LNCAP (cell line): ENCODE results near the gene SH3BP2.

Experiments used
- TF ChIP-seq, protein P1 (sequence below): fragments of 450-650 bp; IDR thresholded peaks from 2 replicates; pipeline ENCODE4 v1.5.1; 2017; ENCODE audit warnings: mild to moderate bottlenecking

Gene SH3BP2

DNA sequence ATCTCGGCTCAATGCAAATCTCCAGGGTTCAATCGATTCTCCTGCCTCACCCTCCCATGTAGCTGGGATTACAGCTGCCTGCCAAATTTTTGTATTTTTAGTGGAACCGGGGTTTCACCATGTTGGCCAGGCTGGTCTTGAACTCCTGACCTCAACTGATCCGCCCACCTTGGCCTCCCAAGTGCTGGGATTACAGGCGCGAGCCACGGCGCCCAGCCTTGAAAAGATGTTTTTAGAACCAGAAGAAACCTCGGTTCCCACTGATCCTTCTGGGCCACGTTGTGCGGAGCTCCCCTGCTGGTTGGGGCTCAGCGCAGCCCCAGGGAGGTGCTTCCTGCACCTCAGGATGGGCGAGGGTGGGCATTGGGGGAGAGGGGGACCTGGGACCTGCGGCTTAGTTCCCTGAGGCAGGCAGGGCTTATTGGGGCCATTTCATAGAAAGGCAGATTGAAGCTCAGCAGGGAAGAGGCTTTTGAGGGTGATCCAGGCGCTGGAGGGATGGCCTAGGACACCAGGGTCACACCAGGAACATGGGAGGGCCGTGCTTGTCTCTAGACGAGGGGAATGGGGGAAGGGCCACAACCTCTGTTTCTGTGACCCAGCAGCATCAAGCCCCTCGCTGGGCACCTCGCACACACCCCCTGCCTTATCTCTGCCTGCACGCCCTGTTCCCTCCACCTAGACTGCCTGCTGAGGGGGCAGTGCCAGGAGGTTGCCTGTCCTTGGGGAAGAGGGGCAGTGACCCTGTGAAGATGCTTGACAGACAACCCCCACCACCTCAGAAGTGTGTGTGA lies 44.4 kb downstream of the SH3BP2 start:
- TF ChIP-seq, protein P1, sequence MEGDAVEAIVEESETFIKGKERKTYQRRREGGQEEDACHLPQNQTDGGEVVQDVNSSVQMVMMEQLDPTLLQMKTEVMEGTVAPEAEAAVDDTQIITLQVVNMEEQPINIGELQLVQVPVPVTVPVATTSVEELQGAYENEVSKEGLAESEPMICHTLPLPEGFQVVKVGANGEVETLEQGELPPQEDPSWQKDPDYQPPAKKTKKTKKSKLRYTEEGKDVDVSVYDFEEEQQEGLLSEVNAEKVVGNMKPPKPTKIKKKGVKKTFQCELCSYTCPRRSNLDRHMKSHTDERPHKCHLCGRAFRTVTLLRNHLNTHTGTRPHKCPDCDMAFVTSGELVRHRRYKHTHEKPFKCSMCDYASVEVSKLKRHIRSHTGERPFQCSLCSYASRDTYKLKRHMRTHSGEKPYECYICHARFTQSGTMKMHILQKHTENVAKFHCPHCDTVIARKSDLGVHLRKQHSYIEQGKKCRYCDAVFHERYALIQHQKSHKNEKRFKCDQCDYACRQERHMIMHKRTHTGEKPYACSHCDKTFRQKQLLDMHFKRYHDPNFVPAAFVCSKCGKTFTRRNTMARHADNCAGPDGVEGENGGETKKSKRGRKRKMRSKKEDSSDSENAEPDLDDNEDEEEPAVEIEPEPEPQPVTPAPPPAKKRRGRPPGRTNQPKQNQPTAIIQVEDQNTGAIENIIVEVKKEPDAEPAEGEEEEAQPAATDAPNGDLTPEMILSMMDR: no peak

DNA sequence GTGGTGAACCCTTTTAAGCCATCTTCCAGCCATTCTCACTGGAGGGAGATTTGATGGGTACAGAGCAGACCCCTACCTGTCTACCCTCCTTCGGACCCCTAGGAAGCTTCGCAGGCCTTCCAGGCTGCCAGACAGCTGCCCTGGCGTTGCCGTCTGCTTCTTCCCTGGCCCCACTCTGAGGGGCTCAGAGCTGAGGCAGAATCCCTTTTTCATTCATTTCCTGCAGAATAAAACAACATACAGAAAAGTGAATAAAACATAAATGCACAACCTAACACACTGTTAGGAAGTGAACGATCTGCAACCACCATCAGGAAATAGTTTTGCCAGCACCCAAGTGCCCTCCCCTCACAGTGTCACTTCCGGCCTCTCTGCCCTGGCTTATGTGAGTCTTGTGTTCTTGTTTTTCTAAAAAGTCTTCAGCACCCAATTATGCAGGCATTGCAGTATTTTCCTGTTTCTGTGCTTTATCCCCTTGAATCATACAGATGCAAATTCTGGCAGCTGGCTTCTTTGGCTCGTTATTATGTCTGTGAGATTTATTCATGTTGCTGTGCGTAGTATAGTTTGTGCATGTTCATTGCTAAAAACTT lies 45.1 kb downstream of the SH3BP2 start:
- TF ChIP-seq, protein P1: no peak

DNA sequence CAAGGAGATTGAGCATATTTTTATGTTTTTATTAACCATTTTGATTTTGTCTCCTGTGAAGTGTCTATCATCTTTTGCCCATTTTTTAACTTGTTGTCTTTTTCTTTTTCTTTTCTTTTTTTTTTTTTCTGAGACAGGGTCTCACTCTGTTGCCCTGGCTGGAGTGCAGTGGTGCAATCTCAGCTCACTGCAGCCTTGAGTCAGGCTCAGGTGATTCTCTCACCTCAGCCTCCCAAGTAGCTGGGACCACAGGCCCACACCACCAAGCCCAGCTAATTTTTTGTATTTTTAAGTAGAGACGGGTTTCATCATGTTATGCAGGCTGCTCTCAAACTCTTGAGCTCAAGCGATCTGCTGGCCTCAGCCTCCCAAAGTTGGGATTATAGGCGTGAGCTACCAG lies 46.2 kb downstream of the SH3BP2 start:
- TF ChIP-seq, protein P1: no peak

DNA sequence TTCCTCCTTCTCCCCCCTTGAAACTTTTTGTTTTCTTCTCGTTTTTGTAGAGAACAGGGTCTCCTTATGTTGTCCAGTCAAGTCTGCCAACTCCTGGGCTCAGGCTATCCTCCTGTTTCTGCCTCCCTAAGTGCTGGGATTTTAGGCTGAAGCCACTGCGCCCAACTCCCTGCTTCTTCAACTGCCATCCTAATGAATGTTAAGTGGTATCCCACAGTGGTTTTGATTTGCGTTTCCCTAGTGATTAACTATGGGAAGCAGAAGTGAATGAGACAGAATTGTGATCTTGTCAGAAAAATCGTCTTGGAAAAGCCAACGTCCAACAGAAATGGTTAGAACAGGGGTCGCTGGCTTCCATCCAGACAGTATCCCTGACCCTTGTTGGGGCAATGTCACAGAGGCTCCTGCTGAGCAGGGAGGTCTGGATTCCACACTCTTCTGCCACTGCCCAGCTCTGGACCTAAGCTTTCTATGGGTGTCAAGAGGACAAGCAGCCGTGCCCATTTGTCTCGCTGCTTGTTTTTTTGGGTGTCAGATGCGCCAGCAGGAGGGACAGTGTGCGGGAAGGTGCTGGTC lies 49.9 kb downstream of the SH3BP2 start:
- TF ChIP-seq, protein P1: no peak

DNA sequence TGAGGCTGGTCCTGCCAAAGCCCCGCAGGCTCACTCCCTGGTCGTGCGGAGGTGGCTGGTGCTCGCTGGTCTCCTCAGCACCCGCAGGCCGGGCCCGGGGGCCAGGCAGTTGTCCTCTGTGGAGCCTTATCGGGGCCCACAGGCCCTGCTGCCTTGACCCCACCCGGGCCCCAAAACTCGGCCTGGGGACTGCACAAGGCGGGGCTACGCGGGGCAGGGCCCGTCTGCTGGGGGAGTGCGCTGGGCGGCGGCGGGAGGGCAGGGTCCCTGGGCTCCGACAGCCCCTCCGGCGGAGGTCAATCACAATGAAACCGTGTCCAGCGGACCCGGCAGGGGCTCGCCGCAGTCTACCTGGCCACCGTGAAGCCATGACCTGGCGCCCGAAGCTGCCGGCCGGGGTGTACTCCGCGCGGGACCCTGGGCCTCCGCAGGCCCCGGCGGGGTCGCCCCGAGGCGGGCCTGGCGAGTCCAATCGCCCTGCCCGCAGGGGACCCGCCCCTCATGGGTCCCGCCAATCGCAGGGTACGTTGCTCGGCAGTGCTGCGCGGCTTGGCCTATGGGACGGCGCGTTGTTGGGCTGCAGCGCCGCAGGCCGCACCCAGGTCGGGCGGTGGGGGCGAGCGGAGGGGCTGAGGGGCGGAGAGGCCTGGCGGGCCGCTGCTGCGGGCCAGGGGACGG lies 50.5 kb downstream of the SH3BP2 start, which contains the start of gene ADD1:
Gene ADD1 (plus strand): TSS at position 582 of the 678 bp plus-strand sequence. CDS start 32,072 bp downstream, outside the sequence.
- TF ChIP-seq, protein P1: no peak

DNA sequence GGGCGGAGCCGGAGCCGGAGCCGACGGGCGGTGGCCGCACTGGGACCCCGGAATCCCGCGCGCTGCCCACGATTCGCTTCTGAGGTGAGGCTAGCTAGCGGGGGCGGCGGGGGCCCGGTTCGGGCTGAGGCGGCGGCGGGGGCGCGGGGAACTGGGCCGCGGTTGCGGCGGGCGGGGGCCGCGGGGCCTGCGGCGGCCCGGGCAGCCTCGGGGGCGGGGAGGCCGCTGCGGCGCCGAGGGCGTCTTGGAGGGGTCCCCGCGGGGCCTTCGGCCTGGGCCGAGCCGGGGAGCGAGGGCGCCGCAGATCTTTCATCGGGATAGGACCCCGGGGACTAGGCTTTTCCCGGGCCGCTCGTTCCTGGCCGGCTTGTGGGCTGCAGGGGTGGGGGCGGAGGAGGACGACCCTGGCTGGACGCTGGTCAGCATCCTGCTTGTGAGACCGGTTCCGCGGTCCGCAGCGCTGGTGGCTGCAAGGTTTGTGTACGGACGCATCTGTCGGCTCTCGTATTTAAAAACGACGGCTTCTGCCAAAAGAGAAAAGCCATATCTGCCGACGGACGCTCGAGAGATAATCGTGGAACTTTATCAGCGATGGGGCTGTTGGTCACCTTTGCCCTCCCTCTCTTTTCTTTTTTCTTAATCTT lies 51.2 kb downstream of the SH3BP2 start:
- TF ChIP-seq, protein P1: no peak

DNA sequence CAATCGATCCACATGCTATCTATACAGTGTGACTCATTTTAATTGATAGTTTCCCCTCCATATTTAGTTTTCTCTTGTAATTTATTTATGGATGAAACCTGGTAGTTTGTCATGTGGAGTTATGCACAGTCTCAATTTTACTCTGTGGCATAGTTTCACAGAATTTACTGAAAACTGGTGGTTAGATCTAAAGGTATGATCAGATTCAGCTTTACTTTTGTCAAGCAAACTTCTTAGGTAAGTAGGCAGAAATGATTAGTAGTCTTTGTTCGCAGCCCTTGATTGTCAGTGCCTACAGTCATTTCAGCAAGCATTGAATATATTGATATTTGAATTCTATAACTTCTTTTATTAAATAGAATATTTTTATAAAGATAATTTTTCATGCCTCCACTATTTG lies 53.3 kb downstream of the SH3BP2 start:
- TF ChIP-seq, protein P1: no peak
